ENCODE measurements around the gene PAOX. TPM values are rescaled to one million over a fixed set of nuclear protein-coding genes. Genes with fewer than 3 reads are reported as not detected.
A peak's percentile ranks its signal among the peaks of the same experiment; 100 is the strongest.
"Not testable (repeated sequence)": the region's sequence is repeated elsewhere in the genome, so short reads cannot be mapped to it uniquely, and the experiment has no call there.

Gene PAOX
- total RNA-seq, 6 experiments from 2014 or later, result 9.4 to 15.9 (median 11.9) TPM

GRCh38 chr10:133366130-133366478 is 13.0 kb upstream of the PAOX start:
- WGBS (ENCODE audit: insufficient coverage, low coverage, low lambda C conversion rate, missing lambda C conversion rate), result no CpG with 5 or more reads among the region's 17 CpGs

GRCh38 chr10:133366751-133367150 is 12.3 kb upstream of the PAOX start:
- H3K9me3 ChIP-seq, result no peaks in the 10 kb centered on the region
- H3K36me3 ChIP-seq, result peaks cover 0 to 87% (median 55%) of the 10 kb centered on the region in 4 donors
- intact Hi-C loops (cut with DNase I), result no loop called here
- no peak for TF ChIP-seq POLR2A (IDR thresholded peaks at IDR 0.05)
- no peak for TF ChIP-seq CTCF (IDR thresholded peaks at IDR 0.05)
- peaks cover 0 to 9% (median 0%) of the 10 kb centered on the region in 4 donors for H3K4me1 ChIP-seq
- no peak overlapping the region for H3K4me3 ChIP-seq
- no peaks in the 10 kb centered on the region for H3K27me3 ChIP-seq
- H3K27ac ChIP-seq, result no peak overlapping the region
- ATAC-seq (no peak), DNase-seq (peak in 1 of 3 donors; percentile 42)
- 90% methylated on average over 2 of the region's 13 CpGs for WGBS (ENCODE audit: insufficient coverage, low coverage, low lambda C conversion rate, missing lambda C conversion rate)

More at GRCh38 chr10:133366130-133366478, 13.0 kb upstream of the PAOX start:
- Histone ChIP-seq H3K9me3 (no peaks in the 10 kb centered on the region), H3K4me3 (no peak overlapping the region), H3K27ac (no peak overlapping the region), H3K27me3 (no peaks in the 10 kb centered on the region), H3K36me3 (peaks cover 0 to 87% (median 52%) of the 10 kb centered on the region in 4 donors), H3K4me1 (peaks cover 0 to 3% (median 0%) of the 10 kb centered on the region in 4 donors)
- intact Hi-C loops (cut with DNase I), result no loop called here
- ATAC-seq (peak in 1 of 4 donors; percentile 21), DNase-seq (peak in 1 of 3 donors; percentile 42)
- TF ChIP-seq POLR2A (IDR thresholded peaks at IDR 0.05) (no peak), CTCF (IDR thresholded peaks at IDR 0.05) (no peak)

- not testable (repeated sequence) for ATAC-seq, H3K4me3 ChIP-seq
- H3K36me3 ChIP-seq, result peaks cover 0 to 80% (median 51%) of the 10 kb centered on the region in 4 donors
Observed at GRCh38 chr10:133367461-133367860, 11.6 kb upstream of the PAOX start.

GRCh38 chr10:133368153-133368552 is 10.9 kb upstream of the PAOX start:
- H3K9me3 ChIP-seq, result no peaks in the 10 kb centered on the region
- no peak overlapping the region for H3K4me3 ChIP-seq
- H3K27ac ChIP-seq, result no peak overlapping the region
- H3K27me3 ChIP-seq, result no peaks in the 10 kb centered on the region
- TF ChIP-seq POLR2A (IDR thresholded peaks at IDR 0.05) (no peak), CTCF (IDR thresholded peaks at IDR 0.05) (no peak)
- WGBS (ENCODE audit: insufficient coverage, low coverage, low lambda C conversion rate, missing lambda C conversion rate), result no CpG with 5 or more reads among the region's 7 CpGs
- intact Hi-C loops (cut with DNase I), result no loop called here
- ATAC-seq (no peak), DNase-seq (peak in 1 of 3 donors; percentile 34)
- H3K36me3 ChIP-seq, result peaks cover 0 to 74% (median 49%) of the 10 kb centered on the region in 4 donors
- H3K4me1 ChIP-seq, result peaks cover 0 to 15% (median 0%) of the 10 kb centered on the region in 4 donors

More at GRCh38 chr10:133367461-133367860, 11.6 kb upstream of the PAOX start:
- no CpG with 5 or more reads among the region's 7 CpGs for WGBS (ENCODE audit: insufficient coverage, low coverage, low lambda C conversion rate, missing lambda C conversion rate)
- peaks cover 0 to 15% (median 0%) of the 10 kb centered on the region in 4 donors for H3K4me1 ChIP-seq
- H3K9me3 ChIP-seq; H3K27ac ChIP-seq; DNase-seq; H3K27me3 ChIP-seq; intact Hi-C loops (cut with DNase I): not testable (repeated sequence)

GRCh38 chr10:133370030-133370786 is 8.9 kb upstream of the PAOX start:
- TF ChIP-seq CTCF (IDR thresholded peaks at IDR 0.05) (no peak), POLR2A (IDR thresholded peaks at IDR 0.05) (no peak)
- peak in 1 of 3 donors; percentile 44 for DNase-seq
- Histone ChIP-seq H3K27me3 (no peaks in the 10 kb centered on the region), H3K27ac (no peak overlapping the region), H3K4me1 (peaks cover 0 to 20% (median 4%) of the 10 kb centered on the region in 4 donors), H3K9me3 (no peaks in the 10 kb centered on the region), H3K36me3 (peaks cover 0 to 56% (median 37%) of the 10 kb centered on the region in 4 donors), H3K4me3 (no peak overlapping the region)
- intact Hi-C loops (cut with DNase I), result loop anchor here in 1 of 2 donors (10.0 kb wide), 1 partner anchor 45 kb away; no protein-coding TSS in a partner anchor
- 90% methylated on average over 10 of the region's 24 CpGs for WGBS (ENCODE audit: insufficient coverage, low coverage, low lambda C conversion rate, missing lambda C conversion rate)
- no peak for ATAC-seq

Measured in right lobe of liver (tissue), 6 donors.